ENCODE measurements around the gene OLFML1. TPM values are rescaled to one million over a fixed set of nuclear protein-coding genes. Genes with fewer than 3 reads are reported as not detected.
A peak's percentile ranks its signal among the peaks of the same experiment; 100 is the strongest.

The OLFML1 gene
- total RNA-seq, 6 experiments from 2014 or later: 2.2 to 5.5 (median 3.0) TPM

DNA sequence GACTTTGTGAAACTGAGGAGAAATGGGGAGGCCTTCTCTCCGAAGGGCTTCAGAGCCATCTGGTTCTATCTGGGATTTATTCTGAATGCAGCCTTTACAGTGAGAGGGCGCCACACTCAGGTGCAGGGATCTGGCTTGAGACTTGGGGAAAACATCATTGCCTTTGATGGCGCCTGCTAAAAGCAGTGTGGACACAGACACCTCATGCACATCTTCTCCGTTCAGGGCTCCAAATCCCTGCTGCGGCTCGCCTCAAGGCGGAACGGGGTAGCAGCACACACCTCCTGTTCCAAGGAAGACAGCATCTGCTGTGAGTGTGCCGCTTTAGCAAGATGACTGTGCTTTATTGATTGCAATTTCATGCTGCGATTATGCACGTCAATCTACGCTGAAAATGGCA lies 37.1 kb upstream of the OLFML1 start:
- DNase-seq (no peak), ATAC-seq (no peak)
- TF ChIP-seq, protein P1, sequence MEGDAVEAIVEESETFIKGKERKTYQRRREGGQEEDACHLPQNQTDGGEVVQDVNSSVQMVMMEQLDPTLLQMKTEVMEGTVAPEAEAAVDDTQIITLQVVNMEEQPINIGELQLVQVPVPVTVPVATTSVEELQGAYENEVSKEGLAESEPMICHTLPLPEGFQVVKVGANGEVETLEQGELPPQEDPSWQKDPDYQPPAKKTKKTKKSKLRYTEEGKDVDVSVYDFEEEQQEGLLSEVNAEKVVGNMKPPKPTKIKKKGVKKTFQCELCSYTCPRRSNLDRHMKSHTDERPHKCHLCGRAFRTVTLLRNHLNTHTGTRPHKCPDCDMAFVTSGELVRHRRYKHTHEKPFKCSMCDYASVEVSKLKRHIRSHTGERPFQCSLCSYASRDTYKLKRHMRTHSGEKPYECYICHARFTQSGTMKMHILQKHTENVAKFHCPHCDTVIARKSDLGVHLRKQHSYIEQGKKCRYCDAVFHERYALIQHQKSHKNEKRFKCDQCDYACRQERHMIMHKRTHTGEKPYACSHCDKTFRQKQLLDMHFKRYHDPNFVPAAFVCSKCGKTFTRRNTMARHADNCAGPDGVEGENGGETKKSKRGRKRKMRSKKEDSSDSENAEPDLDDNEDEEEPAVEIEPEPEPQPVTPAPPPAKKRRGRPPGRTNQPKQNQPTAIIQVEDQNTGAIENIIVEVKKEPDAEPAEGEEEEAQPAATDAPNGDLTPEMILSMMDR (IDR thresholded peaks at IDR 0.05): no peak
- TF ChIP-seq POLR2A (IDR thresholded peaks at IDR 0.05): no peak
- intact Hi-C loops (cut with DNase I): no loop called here
- 97% methylated on average over 4 of the region's 12 CpGs for WGBS (ENCODE audit: insufficient coverage, low coverage, low lambda C conversion rate, missing lambda C conversion rate)
- no peak overlapping the region for H3K4me3 ChIP-seq
- no peaks in the 10 kb centered on the region for H3K9me3 ChIP-seq
- H3K27ac ChIP-seq: no peak overlapping the region
- H3K36me3 ChIP-seq: no peaks in the 10 kb centered on the region
- no peaks in the 10 kb centered on the region for H3K27me3 ChIP-seq
- peaks cover 0 to 5% (median 2%) of the 10 kb centered on the region in 4 donors for H3K4me1 ChIP-seq

DNA sequence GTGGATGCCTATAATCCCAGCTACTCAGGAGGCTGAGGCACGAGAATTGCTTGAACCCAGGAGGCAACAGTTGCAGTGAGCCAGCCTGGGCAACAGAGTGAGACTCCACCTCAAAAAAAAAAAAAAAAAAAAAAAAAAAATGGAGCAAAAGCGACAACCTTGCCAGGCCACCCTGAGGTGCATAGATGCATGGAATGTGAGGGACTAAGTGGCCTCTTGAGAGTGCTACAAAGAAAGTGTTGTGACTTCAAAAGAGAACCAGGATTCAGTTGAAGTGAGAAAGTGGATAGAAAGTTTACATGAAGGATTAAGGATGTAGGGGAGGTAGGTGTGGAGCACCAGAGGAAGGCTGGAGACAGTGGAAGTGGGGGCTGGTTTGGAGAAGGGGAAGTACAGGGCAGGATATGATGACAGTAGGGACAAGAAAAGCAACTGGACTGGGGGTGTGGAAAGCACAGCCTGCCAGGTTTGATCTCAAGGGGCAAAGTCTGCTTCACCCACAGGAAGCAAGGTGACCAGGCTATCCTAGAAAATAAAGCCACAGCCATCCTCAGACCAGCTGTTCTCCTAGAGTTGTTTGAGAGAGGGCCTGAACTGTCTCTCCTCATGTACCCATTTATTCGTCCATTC lies 36.0 kb upstream of the OLFML1 start:
- ATAC-seq (peak; percentile 79 to 97 (median 86)), DNase-seq (peak in 1 of 3 donors; percentile 33)
- Histone ChIP-seq H3K4me3 (no peak overlapping the region), H3K4me1 (peaks cover 0 to 5% (median 2%) of the 10 kb centered on the region in 4 donors), H3K27me3 (no peaks in the 10 kb centered on the region), H3K36me3 (no peaks in the 10 kb centered on the region), H3K27ac (no peak overlapping the region), H3K9me3 (no peaks in the 10 kb centered on the region)
- 83% methylated on average over 2 of the region's 3 CpGs for WGBS (ENCODE audit: insufficient coverage, low coverage, low lambda C conversion rate, missing lambda C conversion rate)
- no peak for TF ChIP-seq POLR2A (IDR thresholded peaks at IDR 0.05)
- TF ChIP-seq, protein P1 (IDR thresholded peaks at IDR 0.05): no peak
- intact Hi-C loops (cut with DNase I): no loop called here

DNA sequence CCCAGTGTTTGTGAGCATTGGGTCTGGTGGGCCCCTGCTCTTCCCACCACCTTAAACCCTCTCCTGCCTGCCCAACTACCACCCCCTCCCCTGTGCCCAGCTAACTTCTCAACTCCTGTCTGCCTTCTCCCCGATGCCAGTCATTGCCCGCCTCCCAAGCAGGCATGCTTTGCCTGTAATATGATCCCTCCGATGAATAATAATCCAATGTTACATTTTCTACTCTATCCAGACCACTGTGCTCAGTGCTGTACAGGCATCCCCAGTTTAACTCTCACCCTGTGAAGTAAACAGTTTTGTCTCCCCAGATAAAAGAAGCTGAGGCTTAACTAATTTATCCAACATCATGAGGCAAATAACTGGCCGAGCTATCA lies 35.5 kb upstream of the OLFML1 start:
- TF ChIP-seq, protein P1 (IDR thresholded peaks at IDR 0.05): no peak
- no peak for TF ChIP-seq POLR2A (IDR thresholded peaks at IDR 0.05)
- Histone ChIP-seq H3K36me3 (no peaks in the 10 kb centered on the region), H3K9me3 (no peaks in the 10 kb centered on the region), H3K27ac (no peak overlapping the region), H3K4me3 (no peak overlapping the region), H3K27me3 (no peaks in the 10 kb centered on the region), H3K4me1 (peaks cover 0 to 5% (median 2%) of the 10 kb centered on the region in 4 donors)
- intact Hi-C loops (cut with DNase I): no loop called here
- 89% methylated on average over 4 of the region's 4 CpGs for WGBS (ENCODE audit: insufficient coverage, low coverage, low lambda C conversion rate, missing lambda C conversion rate)
- no peak for ATAC-seq
- DNase-seq: no peak

DNA sequence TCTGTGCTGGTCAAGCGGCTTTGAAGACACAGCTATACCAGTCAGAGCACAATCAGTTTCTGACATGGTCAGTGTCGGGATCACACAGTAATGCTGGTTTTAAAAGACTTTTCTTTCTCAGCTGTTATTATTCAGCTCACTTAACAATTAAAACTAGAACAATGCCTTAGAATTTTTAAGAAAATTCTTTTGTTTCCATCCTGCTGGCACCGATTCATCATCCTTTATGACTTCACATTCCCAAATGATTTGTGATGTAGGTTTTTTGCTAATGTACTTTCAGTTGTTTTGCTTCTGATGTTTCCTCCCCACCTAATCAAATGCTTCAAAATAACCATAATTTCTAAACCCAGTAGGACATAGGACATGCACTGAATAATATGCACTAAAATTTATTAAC lies 34.5 kb upstream of the OLFML1 start:
- Histone ChIP-seq H3K27me3 (no peaks in the 10 kb centered on the region), H3K27ac (no peak overlapping the region), H3K4me3 (no peak overlapping the region), H3K4me1 (peaks cover 0 to 5% (median 2%) of the 10 kb centered on the region in 4 donors), H3K9me3 (no peaks in the 10 kb centered on the region), H3K36me3 (no peaks in the 10 kb centered on the region)
- TF ChIP-seq, protein P1 (IDR thresholded peaks at IDR 0.05): no peak
- no peak for TF ChIP-seq POLR2A (IDR thresholded peaks at IDR 0.05)
- intact Hi-C loops (cut with DNase I): no loop called here
- DNase-seq (no peak), ATAC-seq (no peak)
- 80% methylated on average over 3 of the region's 3 CpGs for WGBS (ENCODE audit: insufficient coverage, low coverage, low lambda C conversion rate, missing lambda C conversion rate)

Measured in right lobe of liver (tissue), 6 donors.